Nephron (organoid): ENCODE results near the gene OR5K4.

Experiments
- H3K27ac Mint-ChIP-seq, 3 experiments: 2 replicates each; pipeline ENCODE4 v1.8.0; 2020; ENCODE audit warnings: mixed read lengths in 3 of 3, mild to moderate bottlenecking in 2 of 3, moderate library complexity in 1 of 3
- H3K27me3 Mint-ChIP-seq: 2 replicates; pipeline ENCODE4 v1.8.0; 2021; ENCODE audit warnings: low read depth, mild to moderate bottlenecking, moderate library complexity, mixed read lengths
- H3K36me3 Mint-ChIP-seq: 2 replicates; pipeline ENCODE4 v1.8.0; 2020; ENCODE audit warnings: low read depth, mixed read lengths
- H3K4me1 Mint-ChIP-seq: 2 replicates; pipeline ENCODE4 v1.8.0; 2020; ENCODE audit warnings: mixed read lengths
- H3K4me3 Mint-ChIP-seq, 3 experiments: 2 replicates each; pipeline ENCODE4 v1.8.0; 2020; ENCODE audit warnings: mild to moderate bottlenecking in 3 of 3, mixed read lengths in 3 of 3, moderate library complexity in 2 of 3
- H3K9me3 Mint-ChIP-seq: 2 replicates; pipeline ENCODE4 v1.8.0; 2020; ENCODE audit warnings: mixed read lengths
- CTCF ChIP-seq, 3 experiments: fragments of 200-600 bp; sonication (generic); IDR thresholded peaks; one replicate each; pipeline ENCODE4 v1.5.0; 2021; ENCODE audit warnings: antibody characterized with exemption in 3 of 3; ENCODE audit not compliant: unreplicated experiment in 3 of 3

OR5K4 gene

GRCh38 chr3:98371186-98371585 is 17.5 kb downstream of the OR5K4 start:
- no peak for TF ChIP-seq CTCF (IDR thresholded peaks at IDR 0.05; ENCODE audit: unreplicated experiment in 3 of 3)
- no peaks in the 10 kb centered on the region for H3K9me3 Mint-ChIP-seq
- H3K36me3 Mint-ChIP-seq: no peaks in the 10 kb centered on the region
- H3K27ac Mint-ChIP-seq: no peak overlapping the region
- no peaks in the 10 kb centered on the region for H3K4me1 Mint-ChIP-seq
- no peak overlapping the region for H3K4me3 Mint-ChIP-seq
- no peaks in the 10 kb centered on the region for H3K27me3 Mint-ChIP-seq

GRCh38 chr3:98371853-98372252 is 18.2 kb downstream of the OR5K4 start:
- no peaks in the 10 kb centered on the region for H3K9me3 Mint-ChIP-seq
- no peak for TF ChIP-seq CTCF (IDR thresholded peaks at IDR 0.05; ENCODE audit: unreplicated experiment in 3 of 3)
- no peak overlapping the region for H3K27ac Mint-ChIP-seq
- H3K4me3 Mint-ChIP-seq: no peak overlapping the region
- no peaks in the 10 kb centered on the region for H3K27me3 Mint-ChIP-seq
- no peaks in the 10 kb centered on the region for H3K36me3 Mint-ChIP-seq
- no peaks in the 10 kb centered on the region for H3K4me1 Mint-ChIP-seq

DNA sequence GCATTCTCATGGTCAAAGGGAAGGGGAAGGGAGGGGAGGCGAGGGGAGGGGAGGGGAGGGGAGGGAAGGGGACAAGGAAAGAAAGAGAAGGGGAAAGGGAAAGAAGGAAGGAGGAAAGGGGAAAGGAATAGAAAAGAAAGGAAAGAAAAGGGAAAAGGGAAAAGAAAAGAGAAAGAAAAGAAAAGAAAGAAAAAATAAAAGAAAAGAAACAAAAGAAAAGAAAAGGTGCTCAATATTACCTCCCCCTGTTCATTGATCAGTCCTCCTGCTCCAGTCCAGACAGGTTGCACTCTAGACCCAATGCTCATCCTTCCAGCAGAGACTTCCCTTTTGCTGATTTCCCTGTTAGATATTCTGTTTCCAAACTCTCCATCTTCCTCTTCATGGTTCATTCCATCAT is 18.8 kb downstream of the OR5K4 start:
- Mint-ChIP-seq H3K4me3 (no peak overlapping the region), H3K27ac (no peak overlapping the region), H3K27me3 (no peaks in the 10 kb centered on the region), H3K4me1 (no peaks in the 10 kb centered on the region), H3K36me3 (no peaks in the 10 kb centered on the region), H3K9me3 (no peaks in the 10 kb centered on the region)
- TF ChIP-seq CTCF (IDR thresholded peaks at IDR 0.05; ENCODE audit: unreplicated experiment in 3 of 3): no peak

DNA sequence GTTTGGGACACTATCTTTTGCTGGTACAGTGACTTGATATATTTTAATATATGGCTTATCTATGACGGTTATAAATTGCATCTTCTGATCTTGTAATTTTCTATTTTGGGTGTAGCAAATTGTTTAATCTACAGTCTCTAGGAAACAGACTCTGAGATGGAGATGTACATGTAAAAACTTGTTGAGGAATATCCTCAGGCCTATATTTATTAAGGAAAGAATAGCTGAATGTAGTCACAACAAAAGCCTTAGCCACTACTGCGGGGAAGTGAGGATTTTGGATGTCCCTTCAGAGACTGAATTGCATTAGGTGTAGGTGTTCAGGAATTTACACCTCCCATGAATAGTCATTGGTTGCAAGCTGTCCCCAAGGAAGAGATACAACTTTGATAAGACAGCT is 23.0 kb downstream of the OR5K4 start:
- no peaks in the 10 kb centered on the region for H3K27me3 Mint-ChIP-seq
- H3K4me3 Mint-ChIP-seq: no peak overlapping the region
- no peaks in the 10 kb centered on the region for H3K9me3 Mint-ChIP-seq
- no peaks in the 10 kb centered on the region for H3K36me3 Mint-ChIP-seq
- H3K27ac Mint-ChIP-seq: no peak overlapping the region
- no peak for TF ChIP-seq CTCF (IDR thresholded peaks at IDR 0.05; ENCODE audit: unreplicated experiment in 3 of 3)
- H3K4me1 Mint-ChIP-seq: no peaks in the 10 kb centered on the region

- Mint-ChIP-seq H3K27ac (no peak overlapping the region), H3K4me1 (no peaks in the 10 kb centered on the region), H3K4me3 (no peak overlapping the region), H3K27me3 (no peaks in the 10 kb centered on the region), H3K9me3 (no peaks in the 10 kb centered on the region), H3K36me3 (no peaks in the 10 kb centered on the region)
- no peak for TF ChIP-seq CTCF (IDR thresholded peaks at IDR 0.05; ENCODE audit: unreplicated experiment in 3 of 3)
Observed at GRCh38 chr3:98388147-98388546, 34.5 kb downstream of the OR5K4 start.

DNA sequence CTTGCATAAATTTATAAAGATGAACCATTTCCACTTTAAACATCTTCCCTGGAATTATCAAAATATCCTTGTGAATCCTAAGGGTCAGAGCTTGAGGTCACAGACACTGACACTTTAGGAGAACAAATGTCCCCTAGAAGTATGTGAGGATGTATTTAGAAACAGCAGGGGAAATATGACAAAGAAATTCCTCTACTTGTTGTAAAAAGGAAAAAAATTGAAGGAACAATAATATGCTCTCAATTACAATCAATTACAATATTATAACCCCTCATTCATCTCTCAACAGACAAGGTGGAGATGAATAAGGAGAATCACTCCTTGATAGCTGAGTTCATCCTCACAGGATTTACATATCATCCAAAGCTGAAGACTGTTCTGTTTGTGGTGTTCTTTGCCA is 36.7 kb downstream of the OR5K4 start, which contains the start of gene OR5K3:
TSS of gene OR5K3 (plus strand) at position 301 of the 400 bp plus-strand sequence. CDS start at position 301, 0 bp downstream.
- no peaks in the 10 kb centered on the region for H3K36me3 Mint-ChIP-seq
- H3K27ac Mint-ChIP-seq: no peak within 1 kb of the TSS
- no peaks in the 10 kb centered on the region for H3K27me3 Mint-ChIP-seq
- H3K9me3 Mint-ChIP-seq: no peaks in the 10 kb centered on the region
- no peak within 1 kb of the TSS for H3K4me3 Mint-ChIP-seq
- H3K4me1 Mint-ChIP-seq: no peaks in the 10 kb centered on the region
- TF ChIP-seq CTCF (IDR thresholded peaks at IDR 0.05; ENCODE audit: unreplicated experiment in 3 of 3): no peak
